ENCODE data around the gene FGF14. TPM values are rescaled to one million over a fixed set of nuclear protein-coding genes. Genes with fewer than 3 reads are reported as not detected.

Gene FGF14
- total RNA-seq, 1 donor from 2014 or later = not detected

GRCh38 chr13:101942038-101942437 lies 459.8 kb downstream of the FGF14 start:
- CTCF ChIA-PET = no interaction called here
- ATAC-seq (ENCODE audit: low read depth) = no peak
- intact Hi-C loops (cut with micrococcal nuclease) = loop anchor here (10.0 kb wide), 1 partner anchor 427 kb away; no protein-coding TSS in a partner anchor

GRCh38 chr13:101941095-101941783 lies 460.6 kb downstream of the FGF14 start:
- intact Hi-C loops (cut with micrococcal nuclease) = loop anchor here (10.0 kb wide), 1 partner anchor 426 kb away; no protein-coding TSS in a partner anchor
- no peaks in the 10 kb centered on the region for H3K4me1 Mint-ChIP-seq
- no peak for TF ChIP-seq CTCF (IDR thresholded peaks at IDR 0.05)
- H3K36me3 Mint-ChIP-seq (ENCODE audit: low read depth) = no peaks in the 10 kb centered on the region
- ChIA-PET POLR2A (no interaction called here), CTCF (no interaction called here)
- H3K9me3 Mint-ChIP-seq = no peaks in the 10 kb centered on the region
- peaks cover 3% of the 10 kb centered on the region for H3K27me3 Mint-ChIP-seq
- no peak overlapping the region for H3K27ac Mint-ChIP-seq
- ATAC-seq (ENCODE audit: low read depth) (no peak), DNase-seq (no peak)
- H3K4me3 Mint-ChIP-seq = no peak overlapping the region

More at GRCh38 chr13:101942038-101942437, 459.8 kb downstream of the FGF14 start:
- Mint-ChIP-seq H3K4me1 (no peaks in the 10 kb centered on the region), H3K9me3 (peaks cover under 1% of the 10 kb centered on the region), H3K36me3 (ENCODE audit: low read depth) (no peaks in the 10 kb centered on the region), H3K27me3 (peaks cover 3% of the 10 kb centered on the region), H3K4me3 (no peak overlapping the region), H3K27ac (no peak overlapping the region)
- POLR2A ChIA-PET = no interaction called here
- TF ChIP-seq CTCF (IDR thresholded peaks at IDR 0.05) = no peak
- DNase-seq = no peak

DNA sequence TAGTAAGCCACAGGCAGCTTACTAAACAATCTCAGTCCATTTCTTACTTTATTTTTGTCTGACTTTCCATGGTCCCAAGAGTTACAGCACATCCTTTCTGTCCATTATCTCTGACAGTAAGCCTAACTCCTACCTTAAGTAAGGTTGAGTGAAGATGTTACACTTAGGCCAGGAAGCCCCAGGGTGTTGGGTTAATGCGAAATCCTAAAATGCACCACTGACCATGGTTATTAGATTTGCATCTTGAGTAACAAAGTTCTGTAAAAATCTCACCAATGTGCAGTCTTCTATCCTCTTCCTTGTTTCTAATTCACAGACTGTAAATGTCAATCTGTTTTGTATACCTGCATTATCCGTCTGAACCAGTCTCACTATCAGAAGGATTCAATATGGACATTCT lies 462.5 kb downstream of the FGF14 start:
- no peak for ATAC-seq (ENCODE audit: low read depth)
- peaks cover 3% of the 10 kb centered on the region for H3K27me3 Mint-ChIP-seq
- no peak for DNase-seq
- no peak overlapping the region for H3K27ac Mint-ChIP-seq
- no peaks in the 10 kb centered on the region for H3K36me3 Mint-ChIP-seq (ENCODE audit: low read depth)
- H3K9me3 Mint-ChIP-seq = no peaks in the 10 kb centered on the region
- ChIA-PET CTCF (no interaction called here), POLR2A (no interaction called here)
- no peaks in the 10 kb centered on the region for H3K4me1 Mint-ChIP-seq
- intact Hi-C loops (cut with micrococcal nuclease) = no loop called here
- H3K4me3 Mint-ChIP-seq = no peak overlapping the region
- no peak for TF ChIP-seq CTCF (IDR thresholded peaks at IDR 0.05)

DNA sequence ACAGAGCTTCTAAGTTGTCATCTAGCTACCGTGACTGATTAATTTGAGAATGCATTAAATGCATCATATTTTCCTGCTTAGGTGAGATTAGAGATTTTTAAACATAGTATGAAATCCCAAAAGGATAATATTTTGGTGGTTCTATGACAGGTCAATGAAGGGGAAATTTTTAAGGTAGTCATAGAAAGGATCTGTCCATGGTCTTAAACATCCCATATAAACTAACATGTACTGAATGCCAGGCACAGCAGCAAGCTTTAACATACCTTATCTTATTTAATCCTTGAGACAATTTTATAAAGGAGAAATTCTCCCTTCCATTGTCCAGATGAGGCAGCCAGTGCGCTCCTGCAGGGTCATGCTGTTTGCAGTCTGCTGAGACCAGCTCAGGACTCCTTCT lies 466.0 kb downstream of the FGF14 start:
- no peak for ATAC-seq (ENCODE audit: low read depth)
- ChIA-PET CTCF (no interaction called here), POLR2A (no interaction called here)

GRCh38 chr13:101931186-101931585 lies 470.7 kb downstream of the FGF14 start:
- H3K36me3 Mint-ChIP-seq (ENCODE audit: low read depth) = no peaks in the 10 kb centered on the region
- intact Hi-C loops (cut with micrococcal nuclease) = no loop called here
- CTCF ChIA-PET = no interaction called here

More for the DNA sequence above, 466.0 kb downstream of the FGF14 start:
- Mint-ChIP-seq H3K9me3 (no peaks in the 10 kb centered on the region), H3K36me3 (ENCODE audit: low read depth) (no peaks in the 10 kb centered on the region), H3K27me3 (peaks cover 3% of the 10 kb centered on the region), H3K4me3 (no peak overlapping the region), H3K4me1 (no peaks in the 10 kb centered on the region), H3K27ac (no peak overlapping the region)
- no peak for DNase-seq
- TF ChIP-seq CTCF (IDR thresholded peaks at IDR 0.05) = no peak
- intact Hi-C loops (cut with micrococcal nuclease) = no loop called here

More at GRCh38 chr13:101931186-101931585, 470.7 kb downstream of the FGF14 start:
- no peaks in the 10 kb centered on the region for H3K9me3 Mint-ChIP-seq
- H3K27ac Mint-ChIP-seq = no peak overlapping the region
- DNase-seq (no peak), ATAC-seq (ENCODE audit: low read depth) (no peak)
- POLR2A ChIA-PET = no interaction called here
- H3K4me3 Mint-ChIP-seq = no peak overlapping the region
- no peaks in the 10 kb centered on the region for H3K4me1 Mint-ChIP-seq
- no peak for TF ChIP-seq CTCF (IDR thresholded peaks at IDR 0.05)
- no peaks in the 10 kb centered on the region for H3K27me3 Mint-ChIP-seq

All from activated B cell treated with CpG ODN at 0.5 μM for 24 hours (primary cell).